T-cell (primary cell): ENCODE measurements around the gene AGPS. TPM values are rescaled to one million over a fixed set of nuclear protein-coding genes. Genes with fewer than 3 reads are reported as not detected.

Experiments
- ATAC-seq, 4 experiments: fragments of 200-7000 bp in 3 of 4; fragments of 150-1000 bp in 1 of 4; cut with Tn5 transposase; replicated peaks in 1 of 4; 1 replicate in 3 of 4; 2 replicates in 1 of 4; pipeline ENCODE4 v1.10.0; 2021; ENCODE audit warnings: moderate library complexity in 3 of 4, mild to moderate bottlenecking in 2 of 4, moderate number of reproducible peaks in 1 of 4
- CTCF ChIA-PET, 2 donors: fragments of 300-600 bp; sonication (Branson Sonifier 250); formaldehyde crosslinking; loops; one replicate each; lab custom pipeline; 2022; ENCODE audit warnings: antibody characterized with exemption in 2 of 2; lab: Charles Lee
- POLR2A ChIA-PET, 2 donors: fragments of 300-600 bp; sonication (Branson Sonifier 250); formaldehyde crosslinking; loops; one replicate each; lab custom pipeline; 2022; ENCODE audit warnings: antibody characterized with exemption in 2 of 2; lab: Charles Lee
- DNase-seq, 35 experiments: peaks; one replicate each; pipeline versions ENCODE4 v3.0.0 to v3.0.0-alpha.2; 2013 to 2023
- H3K27ac ChIP-seq: one replicate; pipeline ENCODE4 v1.5.1; 2013; ENCODE audit warnings: low read length
- H3K27me3 ChIP-seq, 2 experiments: replicated peaks in 1 of 2; 1 replicate in 1 of 2; 2 replicates in 1 of 2; pipeline versions ENCODE4 v1.6.1 to v1.7.0; 2013; ENCODE audit warnings: low read length in 1 of 2, mixed read lengths in 1 of 2; ENCODE audit not compliant: control insufficient read depth in 2 of 2, insufficient read depth in 2 of 2; ENCODE audit errors: extremely low read depth in 1 of 2
- H3K36me3 ChIP-seq, 2 donors: 1 replicate in 1 of 2; 2 replicates in 1 of 2; pipeline versions ENCODE4 v1.6.1 to v1.7.0; 2013; ENCODE audit warnings: low read length in 1 of 2; ENCODE audit not compliant: control insufficient read depth in 2 of 2, insufficient read depth in 1 of 2; ENCODE audit errors: extremely low read depth in 1 of 2
- H3K4me1 ChIP-seq, 2 experiments: 1 replicate in 1 of 2; 2 replicates in 1 of 2; pipeline versions ENCODE4 v1.6.1 to v1.7.0; 2013; ENCODE audit warnings: low read length in 2 of 2, mixed read lengths in 1 of 2; ENCODE audit not compliant: insufficient read depth in 2 of 2, control insufficient read depth in 1 of 2; ENCODE audit errors: extremely low read depth in 1 of 2
- H3K4me3 ChIP-seq, 2 donors: 1 replicate in 1 of 2; 2 replicates in 1 of 2; pipeline versions ENCODE4 v1.5.1 to v1.7.0; 2013; ENCODE audit warnings: mild to moderate bottlenecking in 2 of 2, low read length in 1 of 2, moderate library complexity in 1 of 2; ENCODE audit not compliant: control insufficient read depth in 1 of 2; ENCODE audit errors: extremely low read depth in 1 of 2
- H3K9me3 ChIP-seq: 2 replicates; pipeline ENCODE4 v1.7.0; 2013
- H3K27ac Mint-ChIP-seq, 2 donors: one replicate each; pipeline ENCODE4 v1.8.0; 2020 to 2021; ENCODE audit warnings: mild to moderate bottlenecking in 2 of 2, mixed read lengths in 2 of 2
- H3K27me3 Mint-ChIP-seq, 2 donors: one replicate each; pipeline ENCODE4 v1.8.0; 2021 to 2022; ENCODE audit warnings: mixed read lengths in 2 of 2
- H3K36me3 Mint-ChIP-seq: one replicate; pipeline ENCODE4 v1.8.0; 2021; ENCODE audit warnings: mixed read lengths
- H3K4me1 Mint-ChIP-seq, 3 donors: one replicate each; pipeline ENCODE4 v1.8.0; 2020 to 2022; ENCODE audit warnings: mixed read lengths in 3 of 3, mild to moderate bottlenecking in 1 of 3
- H3K4me3 Mint-ChIP-seq, 3 donors: one replicate each; pipeline ENCODE4 v1.8.0; 2020 to 2022; ENCODE audit warnings: mild to moderate bottlenecking in 3 of 3, mixed read lengths in 3 of 3, moderate library complexity in 3 of 3
- H3K9me3 Mint-ChIP-seq, 3 donors: one replicate each; pipeline ENCODE4 v1.8.0; 2020 to 2022; ENCODE audit warnings: mixed read lengths in 3 of 3
- WGBS: methylation state at CpG from one replicate; pipeline ENCODE4 v1.1.5; 2013; ENCODE audit warnings: missing lambda C conversion rate; ENCODE audit not compliant: insufficient coverage; 5-methylcytosine and 5-hydroxymethylcytosine counted together
- total RNA-seq, 35 experiments: library from RNA in 6 of 35; stranded (reverse) in 6 of 35; fragments of 120-200 nt in 1 of 35; gene quantifications; one replicate each; pipeline versions ENCODE4 v1.2.1 to v1.2.4 and lab custom pipeline; 2013 to 2026

The AGPS gene
- total RNA-seq, 5 donors from 2014 or later (not counting 1 experiment from before 2014, with no cell fraction given), result 26.1 to 32.3 (median 29.6) TPM

DNA sequence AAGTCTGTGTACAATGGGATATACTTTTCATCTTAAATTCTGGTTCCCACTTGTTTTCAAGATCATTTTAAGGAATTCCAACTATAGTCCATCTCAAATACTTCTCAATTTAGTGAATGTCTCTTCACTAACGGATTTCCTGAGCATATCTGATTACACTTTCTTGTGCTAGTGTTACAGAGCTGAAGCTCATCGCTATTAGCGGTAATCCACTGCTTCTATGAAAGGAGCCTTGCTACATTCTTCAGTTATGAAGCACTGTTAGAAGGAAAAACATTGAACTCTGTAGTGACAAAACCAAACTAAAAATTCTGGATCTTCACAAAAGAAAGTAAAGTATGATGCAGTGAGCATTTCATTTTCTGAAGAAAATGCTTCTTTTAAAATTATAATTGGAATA lies 72.0 kb downstream of the AGPS start:
- H3K4me3 Mint-ChIP-seq, result no peak overlapping the region
- H3K36me3 Mint-ChIP-seq, result peaks cover 57% of the 10 kb centered on the region
- ATAC-seq, result no peak
- Histone ChIP-seq H3K4me1 (no peaks in the 10 kb centered on the region), H3K36me3 (peaks cover 12 to 21% of the 10 kb centered on the region in 2 donors), H3K9me3 (no peaks in the 10 kb centered on the region), H3K27ac (no peak overlapping the region), H3K4me3 (no peak overlapping the region), H3K27me3 (no peaks in the 10 kb centered on the region)
- H3K9me3 Mint-ChIP-seq, result no peaks in the 10 kb centered on the region
- H3K27me3 Mint-ChIP-seq, result no peaks in the 10 kb centered on the region
- no peak overlapping the region for H3K27ac Mint-ChIP-seq
- H3K4me1 Mint-ChIP-seq, result no peaks in the 10 kb centered on the region
- 100% methylated on average over 2 of the region's 3 CpGs for WGBS
- POLR2A ChIA-PET, result no interaction called here
- no peak for DNase-seq
- CTCF ChIA-PET, result no interaction called here

- peaks cover 58% of the 10 kb centered on the region for H3K36me3 Mint-ChIP-seq
- no peaks in the 10 kb centered on the region for H3K4me1 ChIP-seq
- H3K27me3 ChIP-seq, result no peaks in the 10 kb centered on the region
- H3K27ac Mint-ChIP-seq, result no peak overlapping the region
- H3K27me3 Mint-ChIP-seq, result no peaks in the 10 kb centered on the region
- peaks cover 6% of the 10 kb centered on the region in 3 donors for H3K9me3 Mint-ChIP-seq
- no peaks in the 10 kb centered on the region for H3K9me3 ChIP-seq
- H3K36me3 ChIP-seq, result peaks cover 12 to 23% of the 10 kb centered on the region in 2 donors
- H3K27ac ChIP-seq, result no peak overlapping the region
- POLR2A ChIA-PET, result no interaction called here
- no peak overlapping the region for H3K4me3 ChIP-seq
- no peaks in the 10 kb centered on the region for H3K4me1 Mint-ChIP-seq
- H3K4me3 Mint-ChIP-seq, result no peak overlapping the region
- DNase-seq (no peak), ATAC-seq (no peak)
- CTCF ChIA-PET, result no interaction called here
- 98% methylated on average over 11 of the region's 14 CpGs for WGBS
Measured at GRCh38 chr2:177465400-177466138, 73.0 kb downstream of the AGPS start.

- ATAC-seq, result no peak
- H3K36me3 Mint-ChIP-seq, result peaks cover 59% of the 10 kb centered on the region
- no peak overlapping the region for H3K27ac Mint-ChIP-seq
- POLR2A ChIA-PET, result no interaction called here
- WGBS, result 92% methylated on average over 15 of the region's 17 CpGs
- Histone ChIP-seq H3K9me3 (no peaks in the 10 kb centered on the region), H3K27ac (no peak overlapping the region), H3K36me3 (peaks cover 12 to 23% of the 10 kb centered on the region in 2 donors), H3K27me3 (no peaks in the 10 kb centered on the region), H3K4me3 (no peak overlapping the region), H3K4me1 (no peaks in the 10 kb centered on the region)
- no peak for DNase-seq
- H3K4me1 Mint-ChIP-seq, result no peaks in the 10 kb centered on the region
- H3K9me3 Mint-ChIP-seq, result peaks cover 6 to 15% (median 14%) of the 10 kb centered on the region in 3 donors
- no peaks in the 10 kb centered on the region for H3K27me3 Mint-ChIP-seq
- H3K4me3 Mint-ChIP-seq, result no peak overlapping the region
- CTCF ChIA-PET, result no interaction called here
Measured at GRCh38 chr2:177466337-177467195, 74.0 kb downstream of the AGPS start.

DNA sequence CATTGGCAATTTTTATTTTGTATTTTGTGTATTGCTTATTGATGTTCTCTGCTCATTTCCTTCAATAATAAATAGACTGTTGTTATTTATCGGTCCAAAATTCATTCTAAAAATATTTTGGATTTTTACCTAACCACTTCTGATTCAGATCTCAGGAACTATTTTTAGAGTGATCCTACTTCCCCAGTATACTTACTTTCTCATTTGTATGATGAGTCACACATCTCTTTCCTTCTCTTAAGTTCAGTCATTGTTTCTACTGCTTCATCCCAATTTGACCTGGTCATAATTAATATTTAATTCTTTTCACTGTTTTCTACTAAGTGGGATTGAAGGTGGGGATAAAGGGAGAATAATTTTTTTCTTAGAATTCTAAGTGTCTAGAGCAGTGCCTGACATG lies 75.1 kb downstream of the AGPS start:
- Mint-ChIP-seq H3K4me3 (no peak overlapping the region), H3K4me1 (no peaks in the 10 kb centered on the region), H3K36me3 (peaks cover 63% of the 10 kb centered on the region), H3K9me3 (peaks cover 6 to 24% (median 20%) of the 10 kb centered on the region in 3 donors), H3K27ac (no peak overlapping the region), H3K27me3 (no peaks in the 10 kb centered on the region)
- Histone ChIP-seq H3K4me3 (no peak overlapping the region), H3K27me3 (no peaks in the 10 kb centered on the region), H3K9me3 (no peaks in the 10 kb centered on the region), H3K4me1 (no peaks in the 10 kb centered on the region), H3K36me3 (peaks cover 12 to 22% of the 10 kb centered on the region in 2 donors), H3K27ac (no peak overlapping the region)
- no CpG with 5 or more reads among the region's 1 CpG for WGBS
- ChIA-PET POLR2A (no interaction called here), CTCF (no interaction called here)
- DNase-seq (no peak), ATAC-seq (no peak)

GRCh38 chr2:177471990-177472389 lies 79.4 kb downstream of the AGPS start:
- ChIA-PET POLR2A (no interaction called here), CTCF (no interaction called here)
- Histone ChIP-seq H3K36me3 (peaks cover 3 to 4% of the 10 kb centered on the region in 2 donors), H3K27me3 (no peaks in the 10 kb centered on the region), H3K4me1 (no peaks in the 10 kb centered on the region), H3K27ac (no peak overlapping the region), H3K9me3 (no peaks in the 10 kb centered on the region), H3K4me3 (no peak overlapping the region)
- peaks cover 6 to 27% (median 20%) of the 10 kb centered on the region in 3 donors for H3K9me3 Mint-ChIP-seq
- H3K27ac Mint-ChIP-seq, result no peak overlapping the region
- WGBS, result no CpG with 5 or more reads among the region's 2 CpGs
- DNase-seq (no peak), ATAC-seq (no peak)
- no peaks in the 10 kb centered on the region for H3K4me1 Mint-ChIP-seq
- no peaks in the 10 kb centered on the region for H3K27me3 Mint-ChIP-seq
- H3K4me3 Mint-ChIP-seq, result no peak overlapping the region
- peaks cover 68% of the 10 kb centered on the region for H3K36me3 Mint-ChIP-seq

GRCh38 chr2:177474301-177474700 lies 81.7 kb downstream of the AGPS start:
- H3K27ac ChIP-seq, result no peak overlapping the region
- Mint-ChIP-seq H3K36me3 (peaks cover 76% of the 10 kb centered on the region), H3K9me3 (peaks cover 10 to 30% (median 20%) of the 10 kb centered on the region in 3 donors), H3K4me1 (no peaks in the 10 kb centered on the region), H3K27me3 (no peaks in the 10 kb centered on the region), H3K27ac (no peak overlapping the region), H3K4me3 (no peak overlapping the region)
- no peaks in the 10 kb centered on the region for H3K27me3 ChIP-seq
- POLR2A ChIA-PET, result no interaction called here
- H3K36me3 ChIP-seq, result peaks cover 3 to 7% of the 10 kb centered on the region in 2 donors
- 100% methylated on average over 1 of the region's 4 CpGs for WGBS
- no peaks in the 10 kb centered on the region for H3K4me1 ChIP-seq
- ATAC-seq (no peak), DNase-seq (no peak)
- no peaks in the 10 kb centered on the region for H3K9me3 ChIP-seq
- H3K4me3 ChIP-seq, result no peak overlapping the region
- CTCF ChIA-PET, result interaction anchor here in 1 of 2 donors (0.5 kb wide), 1 partner anchor 13 kb away, joined by 3 read pairs; no protein-coding TSS in a partner anchor
